ENCODE measurements around the gene LCN1. TPM values are rescaled to one million over a fixed set of nuclear protein-coding genes. Genes with fewer than 3 reads are reported as not detected.

LCN1 gene
- polyA plus RNA-seq (2013, experiment 1 of 2), result not detected
- polyA plus RNA-seq (2013, experiment 2 of 2), result not detected

GRCh38 chr9:135520916-135521607 lies at the start of gene LCN1:
Gene LCN1, plus strand, starts transcription at chr9:135521440. Its CDS starts 58 bp downstream, at chr9:135521498.
- H3K36me3 ChIP-seq (ENCODE audit: insufficient read depth, low read length), result no peaks in the 10 kb centered on the region
- H3K4me1 ChIP-seq (ENCODE audit: insufficient read depth, low read length), result no peaks in the 10 kb centered on the region
- no peak within 1 kb of the TSS for H3K9ac ChIP-seq (ENCODE audit: low read depth, low read length)
- no peak within 1 kb of the TSS for H3K4me3 ChIP-seq (ENCODE audit: low read length)
- 92% methylated on average over 18 of the region's 18 CpGs for WGBS
- H3K27ac ChIP-seq (ENCODE audit: low read depth, low read length), result no peak within 1 kb of the TSS
- no peaks in the 10 kb centered on the region for H3K27me3 ChIP-seq (ENCODE audit: insufficient read depth, low read length)
- H3K9me3 ChIP-seq (ENCODE audit: insufficient read depth, low read depth, low read length), result no peaks in the 10 kb centered on the region

- WGBS, result 81% methylated on average over 23 of the region's 23 CpGs
- Histone ChIP-seq H3K4me1 (ENCODE audit: insufficient read depth, low read length) (peaks cover 15% of the 10 kb centered on the region), H3K9ac (ENCODE audit: low read depth, low read length) (no peak overlapping the region), H3K27me3 (ENCODE audit: insufficient read depth, low read length) (no peaks in the 10 kb centered on the region), H3K36me3 (ENCODE audit: insufficient read depth, low read length) (no peaks in the 10 kb centered on the region), H3K27ac (ENCODE audit: low read depth, low read length) (no peak overlapping the region), H3K9me3 (ENCODE audit: insufficient read depth, low read depth, low read length) (no peaks in the 10 kb centered on the region), H3K4me3 (ENCODE audit: low read length) (no peak overlapping the region)
These were observed 49.2 kb upstream of the LCN1 start for GRCh38 chr9:135471791-135472640.

DNA sequence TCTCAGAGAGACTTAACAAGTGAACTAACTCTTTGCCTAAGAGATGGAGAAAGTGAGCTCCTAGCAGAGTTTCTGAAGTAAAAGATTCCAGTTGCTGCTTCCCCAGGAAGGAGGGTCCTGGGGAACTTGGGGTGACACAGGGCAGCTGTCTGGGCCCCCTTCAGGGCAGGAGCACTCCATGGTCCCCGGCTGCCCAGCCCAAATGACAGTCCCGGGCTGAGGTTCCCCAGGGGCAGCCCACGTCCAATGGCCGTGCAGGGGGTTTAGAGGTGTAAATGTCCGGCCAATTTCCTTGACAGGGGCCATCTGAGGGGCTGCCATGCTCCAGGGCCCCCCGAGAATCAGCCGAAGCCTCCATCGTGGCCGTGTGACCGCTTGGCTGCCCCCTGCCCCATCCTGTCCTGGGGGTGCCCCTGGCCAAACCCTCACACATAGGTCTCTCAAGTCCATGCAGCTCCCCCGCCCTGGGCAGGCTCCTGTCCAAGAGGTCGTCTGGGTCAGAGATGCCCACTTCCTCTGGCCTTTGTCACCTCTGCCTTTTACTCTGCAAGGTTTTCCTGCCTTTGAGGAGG lies 47.2 kb upstream of the LCN1 start:
- Histone ChIP-seq H3K27ac (ENCODE audit: low read depth, low read length) (no peak overlapping the region), H3K4me1 (ENCODE audit: insufficient read depth, low read length) (peaks cover 20% of the 10 kb centered on the region), H3K9ac (ENCODE audit: low read depth, low read length) (no peak overlapping the region), H3K4me3 (ENCODE audit: low read length) (no peak overlapping the region), H3K9me3 (ENCODE audit: insufficient read depth, low read depth, low read length) (no peaks in the 10 kb centered on the region), H3K27me3 (ENCODE audit: insufficient read depth, low read length) (no peaks in the 10 kb centered on the region), H3K36me3 (ENCODE audit: insufficient read depth, low read length) (no peaks in the 10 kb centered on the region)
- 91% methylated on average over 12 of the region's 12 CpGs for WGBS

GRCh38 chr9:135474915-135475314 lies 46.3 kb upstream of the LCN1 start:
- no peak overlapping the region for H3K27ac ChIP-seq (ENCODE audit: low read depth, low read length)
- no peaks in the 10 kb centered on the region for H3K9me3 ChIP-seq (ENCODE audit: insufficient read depth, low read depth, low read length)
- no peak overlapping the region for H3K9ac ChIP-seq (ENCODE audit: low read depth, low read length)
- no peaks in the 10 kb centered on the region for H3K27me3 ChIP-seq (ENCODE audit: insufficient read depth, low read length)
- H3K4me3 ChIP-seq (ENCODE audit: low read length), result no peak overlapping the region; the same call in 1 of the 2 replicates
- peaks cover 17% of the 10 kb centered on the region for H3K4me1 ChIP-seq (ENCODE audit: insufficient read depth, low read length)
- 23% methylated on average over 11 of the region's 12 CpGs for WGBS
- no peaks in the 10 kb centered on the region for H3K36me3 ChIP-seq (ENCODE audit: insufficient read depth, low read length)

DNA sequence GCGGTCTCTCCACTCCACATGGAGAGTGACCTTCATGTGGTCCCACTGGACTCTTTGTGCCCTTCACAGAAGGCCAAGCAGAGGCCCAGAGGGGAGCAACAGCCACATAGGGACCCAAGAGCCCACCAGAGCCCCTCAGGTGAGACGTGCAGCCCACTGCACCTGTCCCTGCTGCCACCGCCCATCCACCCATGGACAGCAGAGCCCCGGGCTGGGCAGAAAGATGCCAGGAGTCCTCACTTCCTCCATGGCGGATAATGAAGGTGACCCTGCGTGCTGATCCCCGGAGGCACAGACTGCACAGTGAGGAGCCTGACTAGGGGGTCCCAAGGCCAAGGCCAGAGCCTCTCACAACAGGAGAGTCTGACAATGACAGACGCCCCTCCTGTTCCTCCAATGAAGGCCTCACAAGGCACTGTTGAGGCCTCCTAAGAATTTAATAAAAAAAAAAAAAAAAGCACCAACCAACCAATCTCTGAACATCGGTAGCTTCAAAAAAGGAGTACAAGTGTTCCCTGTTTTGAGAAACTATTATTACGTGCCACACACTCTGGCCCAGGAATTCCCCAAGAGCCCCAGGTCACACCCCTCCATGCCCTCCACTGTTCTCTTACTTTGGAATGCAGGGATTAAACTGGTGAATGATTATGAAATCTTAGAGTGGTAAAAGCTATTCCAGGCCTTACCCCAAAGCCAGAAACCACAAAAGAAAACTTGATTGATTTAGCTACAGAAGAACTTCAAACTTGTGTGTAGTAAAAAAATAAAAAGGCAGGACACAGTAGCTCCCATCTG lies 44.5 kb upstream of the LCN1 start:
- Histone ChIP-seq H3K9ac (ENCODE audit: low read depth, low read length) (no peak overlapping the region), H3K27me3 (ENCODE audit: insufficient read depth, low read length) (no peaks in the 10 kb centered on the region), H3K27ac (ENCODE audit: low read depth, low read length) (no peak overlapping the region), H3K4me1 (ENCODE audit: insufficient read depth, low read length) (peaks cover 15% of the 10 kb centered on the region), H3K36me3 (ENCODE audit: insufficient read depth, low read length) (no peaks in the 10 kb centered on the region), H3K4me3 (ENCODE audit: low read length) (no peak overlapping the region), H3K9me3 (ENCODE audit: insufficient read depth, low read depth, low read length) (no peaks in the 10 kb centered on the region)
- 88% methylated on average over 10 of the region's 10 CpGs for WGBS

- peaks cover 7% of the 10 kb centered on the region for H3K36me3 ChIP-seq (ENCODE audit: insufficient read depth, low read length)
- WGBS, result 89% methylated on average over 10 of the region's 10 CpGs
- H3K27ac ChIP-seq (ENCODE audit: low read depth, low read length), result peak overlapping the region; percentile 41; the same call in 1 of the 2 replicates
- no peaks in the 10 kb centered on the region for H3K27me3 ChIP-seq (ENCODE audit: insufficient read depth, low read length)
- no peaks in the 10 kb centered on the region for H3K9me3 ChIP-seq (ENCODE audit: insufficient read depth, low read depth, low read length)
- peak overlapping the region; percentile 61; the same call in 1 of the 2 replicates for H3K4me3 ChIP-seq (ENCODE audit: low read length)
- no peak overlapping the region for H3K9ac ChIP-seq (ENCODE audit: low read depth, low read length)
- H3K4me1 ChIP-seq (ENCODE audit: insufficient read depth, low read length), result 0 out of 2 replicates have a peak, but pooled peaks cover 5% of the 10 kb centered on the region
These were observed 43.0 kb upstream of the LCN1 start for GRCh38 chr9:135478191-135478590.

- no peak overlapping the region; the same call in 1 of the 2 replicates for H3K27ac ChIP-seq (ENCODE audit: low read depth, low read length)
- 0 out of 2 replicates have a peak, but pooled peaks cover 5% of the 10 kb centered on the region for H3K4me1 ChIP-seq (ENCODE audit: insufficient read depth, low read length)
- peak overlapping the region; percentile 57; the same call in 1 of the 2 replicates for H3K9ac ChIP-seq (ENCODE audit: low read depth, low read length)
- peaks cover 14% of the 10 kb centered on the region for H3K36me3 ChIP-seq (ENCODE audit: insufficient read depth, low read length)
- no peaks in the 10 kb centered on the region for H3K9me3 ChIP-seq (ENCODE audit: insufficient read depth, low read depth, low read length)
- WGBS, result 7% methylated on average over 64 of the region's 64 CpGs
- H3K4me3 ChIP-seq (ENCODE audit: low read length), result peak overlapping the region; percentile 61
- H3K27me3 ChIP-seq (ENCODE audit: insufficient read depth, low read length), result no peaks in the 10 kb centered on the region
These were observed 42.3 kb upstream of the LCN1 start for GRCh38 chr9:135478829-135479468.

- Histone ChIP-seq H3K27ac (ENCODE audit: low read depth, low read length) (peak within 1 kb of the TSS; percentile 63), H3K9me3 (ENCODE audit: insufficient read depth, low read depth, low read length) (no peaks in the 10 kb centered on the region), H3K36me3 (ENCODE audit: insufficient read depth, low read length) (peaks cover 20% of the 10 kb centered on the region), H3K4me3 (ENCODE audit: low read length) (peak within 1 kb of the TSS; percentile 69), H3K9ac (ENCODE audit: low read depth, low read length) (peak within 1 kb of the TSS; percentile 57), H3K4me1 (ENCODE audit: insufficient read depth, low read length) (0 out of 2 replicates have a peak, but pooled peaks cover 5% of the 10 kb centered on the region), H3K27me3 (ENCODE audit: insufficient read depth, low read length) (no peaks in the 10 kb centered on the region)
- WGBS, result under 1% methylated on average over 88 of the region's 103 CpGs
These were observed 41.7 kb upstream of the LCN1 start, which contains the start of gene PPP1R26 for GRCh38 chr9:135479469-135480052. Gene PPP1R26, plus strand, starts transcription at chr9:135479782. Its CDS starts 4,729 bp downstream, at chr9:135484511.

DNA sequence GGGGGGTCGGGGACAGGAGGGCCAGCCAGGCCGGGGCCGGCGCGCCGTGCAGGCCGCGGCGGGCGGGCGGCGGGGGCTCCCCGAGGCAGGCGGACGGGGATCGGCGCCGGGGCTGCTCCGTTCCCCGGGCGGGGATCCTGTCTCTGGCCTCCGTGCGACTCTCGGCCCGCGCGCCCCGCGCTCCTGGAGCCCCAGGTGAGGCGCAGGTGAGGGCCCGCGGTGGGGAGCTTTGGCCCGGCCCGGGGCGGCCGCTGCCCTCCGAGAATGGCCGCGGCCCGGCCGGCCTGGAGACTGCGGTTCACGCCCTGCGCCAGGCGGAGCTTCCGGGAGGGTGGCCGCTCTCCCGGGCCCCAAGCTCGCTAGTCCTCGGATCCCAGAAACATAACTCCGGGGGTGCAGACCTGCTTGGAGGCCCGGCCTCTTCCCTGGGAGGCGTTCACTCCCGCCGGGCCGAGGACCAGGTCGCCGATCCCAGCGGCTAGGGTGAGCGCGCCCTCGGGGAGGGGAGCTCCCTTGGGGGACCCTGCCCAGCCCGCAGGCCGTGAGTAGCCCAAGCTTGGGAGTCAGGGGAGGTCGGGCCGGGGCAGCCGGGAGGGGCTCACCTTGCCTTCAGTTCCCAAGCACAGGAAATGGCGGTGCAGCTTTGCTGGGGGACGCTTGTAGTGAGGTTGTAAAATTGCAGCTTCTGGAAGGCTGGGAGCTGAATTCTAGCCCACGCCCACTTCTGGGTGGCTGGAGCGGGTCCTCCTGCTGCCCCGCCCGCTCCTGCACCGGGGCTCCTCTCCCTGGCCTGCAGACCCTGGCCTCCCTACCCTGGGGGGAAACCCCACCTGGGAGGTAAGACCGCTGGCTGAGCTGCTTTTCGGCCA lies 40.9 kb upstream of the LCN1 start:
- WGBS, result under 1% methylated on average over 76 of the region's 76 CpGs
- H3K9me3 ChIP-seq (ENCODE audit: insufficient read depth, low read depth, low read length), result no peaks in the 10 kb centered on the region
- H3K4me1 ChIP-seq (ENCODE audit: insufficient read depth, low read length), result 0 out of 2 replicates have a peak, but pooled peaks cover 5% of the 10 kb centered on the region
- peak overlapping the region; percentile 63 for H3K27ac ChIP-seq (ENCODE audit: low read depth, low read length)
- H3K27me3 ChIP-seq (ENCODE audit: insufficient read depth, low read length), result no peaks in the 10 kb centered on the region
- H3K9ac ChIP-seq (ENCODE audit: low read depth, low read length), result peak overlapping the region; percentile 54
- H3K4me3 ChIP-seq (ENCODE audit: low read length), result peak overlapping the region; percentile 69
- peaks cover 28% of the 10 kb centered on the region for H3K36me3 ChIP-seq (ENCODE audit: insufficient read depth, low read length)
